CD4-positive, CD25-positive, alpha-beta regulatory T cell (primary cell): Measurements from ENCODE around the gene UBE2O. TPM values are rescaled to one million over a fixed set of nuclear protein-coding genes. Genes with fewer than 3 reads are reported as not detected.
A peak's percentile ranks its signal among the peaks of the same experiment; 100 is the strongest.

Experiments
- ATAC-seq, 2 donors: fragments of 150-1000 bp; cut with Tn5 transposase; one replicate each; pipeline ENCODE4 v1.10.0; 2021; ENCODE audit warnings: low read depth in 2 of 2, moderate number of reproducible peaks in 2 of 2, moderate library complexity in 1 of 2
- DNase-seq, 3 donors: peaks; one replicate each; pipeline versions ENCODE4 v3.0.0 to v3.0.0-alpha.2; 2012 to 2022; ENCODE audit warnings: mixed read lengths in 1 of 3
- H3K27ac ChIP-seq: one replicate; pipeline ENCODE4 v1.7.0; 2013; ENCODE audit warnings: mild to moderate bottlenecking, low read length; ENCODE audit not compliant: insufficient read depth, poor library complexity, severe bottlenecking
- H3K27me3 ChIP-seq: one replicate; pipeline ENCODE4 v1.7.0; 2013; ENCODE audit warnings: low read length; ENCODE audit not compliant: control insufficient read depth, insufficient read depth
- H3K36me3 ChIP-seq: one replicate; pipeline ENCODE4 v1.7.0; 2013; ENCODE audit warnings: mild to moderate bottlenecking, low read length, moderate library complexity; ENCODE audit not compliant: control insufficient read depth, insufficient read depth
- H3K4me1 ChIP-seq: 2 replicates; pipeline ENCODE4 v1.7.0; 2013; ENCODE audit warnings: mild to moderate bottlenecking, low read length; ENCODE audit not compliant: insufficient read depth, control insufficient read depth, poor library complexity, severe bottlenecking
- H3K4me3 ChIP-seq: one replicate; pipeline ENCODE4 v1.7.0; 2013; ENCODE audit warnings: low read depth, mild to moderate bottlenecking, low read length, moderate library complexity
- H3K9me3 ChIP-seq, 2 experiments: 1 replicate in 1 of 2; 2 replicates in 1 of 2; pipeline ENCODE4 v1.7.0; 2013; ENCODE audit warnings: low read length in 2 of 2, mild to moderate bottlenecking in 1 of 2, moderate library complexity in 1 of 2; ENCODE audit not compliant: control insufficient read depth in 2 of 2
- H3K27ac Mint-ChIP-seq, 3 donors: one replicate each; pipeline ENCODE4 v1.8.0; 2020 to 2022; ENCODE audit warnings: mild to moderate bottlenecking in 3 of 3, mixed read lengths in 3 of 3, moderate library complexity in 2 of 3
- H3K27me3 Mint-ChIP-seq: one replicate; pipeline ENCODE4 v1.8.0; 2022; ENCODE audit warnings: mild to moderate bottlenecking, mixed read lengths
- H3K36me3 Mint-ChIP-seq: one replicate; pipeline ENCODE4 v1.8.0; 2020; ENCODE audit warnings: mixed read lengths
- H3K4me1 Mint-ChIP-seq, 4 donors: one replicate each; pipeline ENCODE4 v1.8.0; 2020 to 2022; ENCODE audit warnings: mixed read lengths in 4 of 4, mild to moderate bottlenecking in 1 of 4
- H3K4me3 Mint-ChIP-seq, 4 donors: one replicate each; pipeline ENCODE4 v1.8.0; 2020 to 2022; ENCODE audit warnings: mild to moderate bottlenecking in 4 of 4, mixed read lengths in 4 of 4, moderate library complexity in 3 of 4
- H3K9me3 Mint-ChIP-seq, 7 donors: one replicate each; pipeline ENCODE4 v1.8.0; 2020 to 2022; ENCODE audit warnings: mixed read lengths in 7 of 7, mild to moderate bottlenecking in 3 of 7, moderate library complexity in 2 of 7
- polyA plus RNA-seq, 4 donors: library from polyadenylated mRNA; unstranded; fragments of 300-500 nt; fragmentation: Illumina TruSeq; gene quantifications; one replicate each; pipeline ENCODE4 v1.2.3, GENCODE V29; 2021
- total RNA-seq: library from RNA; stranded (reverse); gene quantifications from one replicate; pipeline ENCODE4 v1.2.3, GENCODE V29; 2022

Gene UBE2O
- total and polyA plus RNA-seq, 5 donors from 2014 or later, result 3.1 to 34.3 (median 6.6) TPM

DNA sequence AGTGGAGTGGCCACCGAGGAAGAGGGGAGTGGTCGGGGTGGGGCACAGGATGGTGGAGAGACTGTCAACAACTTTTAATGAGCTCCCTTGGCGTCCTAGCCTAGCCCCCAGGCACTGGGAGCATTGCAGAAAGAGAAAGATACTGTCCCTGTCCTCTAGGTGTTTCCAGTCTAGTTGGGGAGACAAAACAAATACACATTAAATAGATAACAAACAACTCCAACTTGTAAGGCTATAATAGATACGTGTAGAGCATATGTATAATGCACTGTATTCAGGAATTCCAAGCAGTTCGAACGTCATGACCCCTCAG, 435 bp upstream of the UBE2O start:
- Mint-ChIP-seq H3K4me1 (peaks cover 6 to 46% (median 26%) of the 10 kb centered on the region in 4 donors), H3K36me3 (peaks cover 3% of the 10 kb centered on the region), H3K9me3 (peaks cover 0 to 2% (median 0%) of the 10 kb centered on the region in 7 donors), H3K4me3 (peak overlapping the region; percentile 84 to 94 (median 88)), H3K27me3 (peaks cover 11% of the 10 kb centered on the region), H3K27ac (peak overlapping the region; percentile 91 to 95 (median 92))
- H3K9me3 ChIP-seq, result no peaks in the 10 kb centered on the region
- no peaks in the 10 kb centered on the region for H3K27me3 ChIP-seq
- H3K36me3 ChIP-seq, result no peaks in the 10 kb centered on the region
- peaks cover 19% of the 10 kb centered on the region for H3K4me1 ChIP-seq
- ATAC-seq (no peak), DNase-seq (no peak)
- H3K27ac ChIP-seq, result peak overlapping the region; percentile 77
- H3K4me3 ChIP-seq, result peak overlapping the region; percentile 55

DNA sequence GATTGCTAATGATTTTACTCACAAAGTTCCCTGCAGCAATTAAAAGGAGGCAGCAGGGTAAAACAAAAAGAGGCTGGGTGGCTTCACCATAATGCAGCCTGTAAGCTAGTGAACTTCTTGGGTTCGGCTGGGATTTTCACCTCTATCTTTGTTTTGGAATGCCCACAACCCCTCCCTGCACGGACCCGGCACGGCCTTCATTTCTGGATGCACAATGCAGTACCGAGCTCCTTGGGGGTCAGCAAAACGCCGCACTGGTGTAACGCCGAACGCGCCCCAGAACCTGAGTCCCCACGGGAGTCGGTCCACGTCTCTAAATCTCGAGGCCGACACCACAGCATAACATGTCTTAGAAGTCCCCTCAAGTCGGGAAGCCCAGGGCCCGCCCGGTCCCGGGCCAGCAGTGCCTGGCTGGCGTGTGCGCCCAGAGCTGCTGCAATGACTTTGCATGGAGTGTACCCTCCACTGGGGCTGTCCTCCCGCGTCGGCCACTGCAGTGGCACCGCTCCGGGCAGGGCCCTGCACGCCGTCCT, 759 bp downstream of the UBE2O start:
- H3K4me1 ChIP-seq, result peaks cover 22% of the 10 kb centered on the region
- peaks cover 6 to 47% (median 38%) of the 10 kb centered on the region in 4 donors for H3K4me1 Mint-ChIP-seq
- ATAC-seq (peak; percentile 10 to 12), DNase-seq (peak in 1 of 3 donors; percentile 29)
- H3K27ac ChIP-seq, result peak overlapping the region; percentile 77
- peak overlapping the region; percentile 85 to 95 (median 89) for H3K4me3 Mint-ChIP-seq
- peaks cover 6% of the 10 kb centered on the region for H3K27me3 Mint-ChIP-seq
- peaks cover 3% of the 10 kb centered on the region for H3K36me3 Mint-ChIP-seq
- H3K36me3 ChIP-seq, result no peaks in the 10 kb centered on the region
- no peaks in the 10 kb centered on the region for H3K27me3 ChIP-seq
- H3K4me3 ChIP-seq, result peak overlapping the region; percentile 78
- no peaks in the 10 kb centered on the region for H3K9me3 ChIP-seq
- H3K9me3 Mint-ChIP-seq, result peaks cover 0 to under 1% (median 0%) of the 10 kb centered on the region in 7 donors
- peak overlapping the region in 2 of 3 donors; percentile 59 to 91 for H3K27ac Mint-ChIP-seq

DNA sequence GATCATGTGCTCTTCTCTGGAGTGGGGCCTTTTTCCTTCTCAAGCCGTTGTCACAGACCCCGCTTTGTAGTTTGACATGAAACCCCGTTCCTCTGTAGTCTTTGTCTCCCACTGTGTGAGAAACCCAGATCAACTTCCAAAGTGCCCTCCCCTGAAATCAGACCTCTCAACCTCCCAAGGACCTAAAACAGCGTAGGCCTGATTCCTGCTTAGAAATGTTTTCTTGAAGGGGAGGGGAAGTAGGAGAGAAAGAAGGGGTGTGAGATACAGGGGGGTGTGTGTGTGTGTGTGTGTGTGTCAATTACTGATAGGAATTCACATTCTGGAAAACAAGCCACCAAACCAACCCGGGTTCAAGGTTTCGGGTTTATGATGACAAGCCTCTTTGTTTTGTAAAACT, 1.4 kb downstream of the UBE2O start:
- H3K9me3 Mint-ChIP-seq, result no peaks in the 10 kb centered on the region
- H3K27ac ChIP-seq, result no peak overlapping the region
- H3K36me3 Mint-ChIP-seq, result peaks cover 3% of the 10 kb centered on the region
- ATAC-seq, result no peak
- H3K4me1 Mint-ChIP-seq, result peaks cover 6 to 52% (median 41%) of the 10 kb centered on the region in 4 donors
- H3K36me3 ChIP-seq, result no peaks in the 10 kb centered on the region
- H3K27me3 Mint-ChIP-seq, result peaks cover 3% of the 10 kb centered on the region
- H3K4me3 ChIP-seq, result peak overlapping the region; percentile 78
- no peaks in the 10 kb centered on the region for H3K27me3 ChIP-seq
- H3K4me1 ChIP-seq, result peaks cover 22% of the 10 kb centered on the region
- no peaks in the 10 kb centered on the region for H3K9me3 ChIP-seq
- peak overlapping the region in 1 of 3 donors; percentile 84 for H3K27ac Mint-ChIP-seq
- DNase-seq, result no peak
- H3K4me3 Mint-ChIP-seq, result peak overlapping the region; percentile 85 to 95 (median 89)

DNA sequence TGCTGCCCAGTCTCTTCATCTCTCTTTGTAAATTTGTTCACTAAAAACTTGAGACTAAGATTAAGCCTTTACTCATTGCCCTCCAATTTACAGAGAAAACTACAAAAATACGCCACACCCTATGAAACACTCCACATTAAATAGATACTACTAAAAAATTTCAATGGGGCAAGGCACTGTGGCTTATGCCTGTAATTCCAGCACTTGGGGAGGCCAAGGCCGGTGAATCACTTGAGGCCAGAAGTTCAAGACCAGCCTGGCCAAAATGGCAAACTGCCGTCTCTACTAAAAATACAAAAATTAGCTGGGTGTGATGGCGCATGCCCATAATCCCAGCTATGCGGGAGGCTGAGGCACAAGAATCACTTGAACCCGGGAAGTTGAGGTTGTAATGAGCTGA, 3.8 kb downstream of the UBE2O start:
- Histone ChIP-seq H3K27me3 (no peaks in the 10 kb centered on the region), H3K27ac (no peak overlapping the region), H3K4me3 (no peak overlapping the region), H3K9me3 (no peaks in the 10 kb centered on the region), H3K36me3 (no peaks in the 10 kb centered on the region), H3K4me1 (peaks cover 22% of the 10 kb centered on the region)
- peak overlapping the region in 2 of 3 donors; percentile 11 to 56 for H3K27ac Mint-ChIP-seq
- DNase-seq (no peak), ATAC-seq (no peak)
- H3K36me3 Mint-ChIP-seq, result peaks cover 16% of the 10 kb centered on the region
- H3K27me3 Mint-ChIP-seq, result no peaks in the 10 kb centered on the region
- H3K9me3 Mint-ChIP-seq, result no peaks in the 10 kb centered on the region
- peak overlapping the region in 2 of 4 donors; percentile 61 to 80 for H3K4me3 Mint-ChIP-seq
- peaks cover 20 to 74% (median 49%) of the 10 kb centered on the region in 4 donors for H3K4me1 Mint-ChIP-seq

DNA sequence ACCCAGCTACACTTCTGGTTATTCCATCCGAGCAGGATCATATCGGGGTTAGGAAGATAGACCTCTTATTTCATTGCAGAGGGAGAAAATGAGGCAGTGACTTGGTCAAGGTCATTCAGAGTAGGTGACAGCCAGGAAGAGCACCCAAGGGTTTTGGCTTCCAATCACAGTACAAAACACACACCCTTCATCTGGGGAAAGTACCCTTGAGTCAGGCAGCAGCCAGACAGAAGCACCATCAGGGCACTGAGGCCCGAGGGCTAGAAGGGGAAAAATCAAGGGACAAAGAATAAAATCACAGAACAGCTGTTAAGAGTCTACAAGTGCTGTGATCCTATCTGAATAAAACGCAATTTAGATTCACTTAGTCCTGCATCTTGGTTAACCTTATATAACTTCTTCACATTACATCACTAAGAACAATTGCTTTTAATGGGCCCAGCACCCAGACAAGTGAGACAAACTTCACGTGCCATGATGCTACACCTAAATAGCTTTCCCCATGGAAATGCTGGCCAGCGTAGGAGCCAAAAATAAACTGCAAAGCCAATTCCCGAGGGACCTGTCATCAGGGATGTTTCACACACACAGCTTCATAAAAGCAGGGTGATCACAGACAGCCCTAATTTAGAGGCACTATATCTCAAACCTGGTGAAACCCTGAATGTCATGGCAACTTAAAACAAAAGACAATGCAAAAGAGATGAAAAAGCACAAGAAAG, 4.9 kb downstream of the UBE2O start:
- Mint-ChIP-seq H3K4me1 (peaks cover 20 to 78% (median 47%) of the 10 kb centered on the region in 4 donors), H3K4me3 (peak overlapping the region in 3 of 4 donors; percentile 19 to 80 (median 47)), H3K27ac (peak overlapping the region in 1 of 3 donors; percentile 56), H3K36me3 (peaks cover 20% of the 10 kb centered on the region), H3K9me3 (no peaks in the 10 kb centered on the region), H3K27me3 (no peaks in the 10 kb centered on the region)
- ATAC-seq, result no peak
- H3K27me3 ChIP-seq, result no peaks in the 10 kb centered on the region
- H3K4me1 ChIP-seq, result peaks cover 22% of the 10 kb centered on the region
- peak in 1 of 3 donors; percentile 19 for DNase-seq
- no peaks in the 10 kb centered on the region for H3K36me3 ChIP-seq
- H3K9me3 ChIP-seq, result no peaks in the 10 kb centered on the region
- H3K4me3 ChIP-seq, result no peak overlapping the region
- no peak overlapping the region for H3K27ac ChIP-seq

DNA sequence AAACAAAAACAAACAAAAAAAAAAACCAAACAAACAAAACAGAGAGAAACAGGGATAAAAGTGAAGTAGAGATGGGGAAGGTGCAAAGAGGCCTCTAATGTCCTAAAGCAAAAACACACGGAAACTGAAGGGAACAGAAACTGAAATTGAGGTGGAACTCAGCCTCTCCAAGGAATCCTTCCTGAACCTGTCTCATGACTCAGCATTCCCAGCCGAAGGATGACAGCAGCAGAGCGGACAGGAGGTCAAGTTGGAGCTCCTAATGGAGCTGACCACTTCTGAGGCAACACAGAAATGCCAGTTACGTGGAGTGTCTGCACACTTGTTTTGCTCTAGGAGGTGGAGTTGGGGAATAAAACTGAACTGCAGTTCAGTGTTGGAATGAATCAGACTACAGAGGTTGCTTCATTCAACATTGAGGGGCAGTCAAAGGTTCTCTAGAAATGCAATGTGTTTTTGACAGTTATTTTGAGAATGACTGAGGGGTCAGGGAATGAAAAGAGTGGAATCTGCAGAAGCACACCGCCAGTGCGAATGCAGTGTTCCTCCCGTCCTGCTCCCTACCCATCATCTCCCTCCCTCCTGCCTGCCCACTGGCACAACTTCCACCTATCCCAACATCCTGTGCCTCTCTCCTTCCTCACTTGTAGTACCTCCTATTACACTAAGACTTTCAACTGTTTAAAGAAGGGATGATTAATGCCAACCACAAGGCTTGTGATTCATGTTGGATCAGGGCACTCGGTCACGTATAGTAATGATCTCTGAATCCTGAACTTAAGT, 6.3 kb downstream of the UBE2O start:
- Mint-ChIP-seq H3K9me3 (no peaks in the 10 kb centered on the region), H3K4me1 (peaks cover 30 to 85% (median 55%) of the 10 kb centered on the region in 4 donors), H3K4me3 (no peak overlapping the region), H3K36me3 (peaks cover 26% of the 10 kb centered on the region), H3K27me3 (no peaks in the 10 kb centered on the region), H3K27ac (peak overlapping the region in 2 of 3 donors; percentile 18 to 20)
- Histone ChIP-seq H3K36me3 (no peaks in the 10 kb centered on the region), H3K9me3 (no peaks in the 10 kb centered on the region), H3K27ac (no peak overlapping the region), H3K27me3 (no peaks in the 10 kb centered on the region), H3K4me1 (peaks cover 17% of the 10 kb centered on the region), H3K4me3 (no peak overlapping the region)
- DNase-seq (no peak), ATAC-seq (no peak)

DNA sequence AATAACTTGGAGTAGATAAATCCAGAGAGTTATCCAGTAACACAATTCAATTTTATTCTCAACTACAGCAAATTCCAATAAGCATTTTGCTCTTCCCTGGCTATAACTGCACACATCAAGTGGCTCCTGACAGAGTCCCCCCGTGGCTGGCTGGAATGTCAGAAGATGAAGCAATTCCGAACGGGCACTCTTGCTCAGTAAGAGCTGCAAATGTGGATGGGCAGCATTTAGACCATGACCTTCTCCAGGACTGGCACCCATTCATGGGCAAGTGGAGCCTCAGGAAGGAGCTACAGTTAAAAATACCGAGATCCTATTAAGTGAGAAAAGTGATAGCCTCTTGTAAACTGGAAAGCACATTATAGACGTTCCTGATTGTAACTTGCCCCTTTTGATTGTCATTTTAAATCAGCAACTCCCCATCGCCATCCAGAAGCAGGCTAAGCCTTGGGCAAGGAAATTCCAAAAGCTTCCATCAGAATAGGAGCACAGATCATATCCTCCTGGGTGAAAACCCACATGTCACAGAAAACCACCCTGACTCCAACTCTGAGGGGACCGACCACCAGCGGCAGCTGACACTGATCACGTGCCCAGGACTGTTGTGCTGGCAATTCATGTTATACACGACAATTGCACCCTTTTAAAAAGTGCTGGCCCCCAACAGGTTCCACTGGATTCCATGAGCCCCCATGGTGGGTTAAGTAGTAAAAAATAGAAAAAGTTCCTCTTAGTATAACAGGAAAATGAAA, 7.1 kb downstream of the UBE2O start:
- no peak overlapping the region for H3K27ac ChIP-seq
- no peaks in the 10 kb centered on the region for H3K36me3 ChIP-seq
- Mint-ChIP-seq H3K9me3 (peaks cover 0 to 2% (median 0%) of the 10 kb centered on the region in 7 donors), H3K27me3 (no peaks in the 10 kb centered on the region), H3K36me3 (peaks cover 23% of the 10 kb centered on the region), H3K27ac (peak overlapping the region in 2 of 3 donors; percentile 18 to 20), H3K4me1 (peaks cover 30 to 83% (median 53%) of the 10 kb centered on the region in 4 donors), H3K4me3 (peak overlapping the region in 1 of 4 donors; percentile 12)
- H3K4me3 ChIP-seq, result no peak overlapping the region
- ATAC-seq (no peak), DNase-seq (no peak)
- H3K27me3 ChIP-seq, result no peaks in the 10 kb centered on the region
- H3K9me3 ChIP-seq, result no peaks in the 10 kb centered on the region
- H3K4me1 ChIP-seq, result peaks cover 10% of the 10 kb centered on the region
